ENCODE measurements around the gene MUC21. TPM values are rescaled to one million over a fixed set of nuclear protein-coding genes. Genes with fewer than 3 reads are reported as not detected.

Gene MUC21
- total RNA-seq, 3 donors from 2014 or later, result not detected

- TF ChIP-seq CTCF (IDR thresholded peaks at IDR 0.05), result no peak
- TF ChIP-seq POLR2AphosphoS5 (IDR thresholded peaks at IDR 0.05), result no peak
- no peak for TF ChIP-seq POLR2A (IDR thresholded peaks at IDR 0.05)
- DNase-seq (ENCODE audit: low spot score in 2 of 2), result no peak
- H3K4me1 ChIP-seq, result no peaks in the 10 kb centered on the region
- H3K36me3 ChIP-seq, result no peaks in the 10 kb centered on the region
- H3K27me3 ChIP-seq, result no peaks in the 10 kb centered on the region
- H3K9me3 ChIP-seq, result no peaks in the 10 kb centered on the region
- H3K27ac ChIP-seq, result no peak overlapping the region
- H3K4me3 ChIP-seq, result no peak overlapping the region
- intact Hi-C loops (cut with DNase I; ENCODE audit: low total_unique reads), result no loop called here
Measured at GRCh38 chr6:30957716-30958115, 25.8 kb upstream of the MUC21 start.

GRCh38 chr6:30960907-30961673 is 22.4 kb upstream of the MUC21 start:
- Histone ChIP-seq H3K4me3 (no peak overlapping the region), H3K27ac (no peak overlapping the region), H3K9me3 (no peaks in the 10 kb centered on the region), H3K27me3 (no peaks in the 10 kb centered on the region), H3K36me3 (no peaks in the 10 kb centered on the region), H3K4me1 (no peaks in the 10 kb centered on the region)
- DNase-seq (ENCODE audit: low spot score in 2 of 2), result no peak
- TF ChIP-seq CTCF (IDR thresholded peaks at IDR 0.05), result no peak
- no peak for TF ChIP-seq POLR2A (IDR thresholded peaks at IDR 0.05)
- no peak for TF ChIP-seq POLR2AphosphoS5 (IDR thresholded peaks at IDR 0.05)
- intact Hi-C loops (cut with DNase I; ENCODE audit: low total_unique reads), result no loop called here

GRCh38 chr6:30962716-30963115 is 20.8 kb upstream of the MUC21 start:
- no peak overlapping the region for H3K27ac ChIP-seq
- TF ChIP-seq POLR2AphosphoS5 (IDR thresholded peaks at IDR 0.05), result no peak
- TF ChIP-seq CTCF (IDR thresholded peaks at IDR 0.05), result no peak
- TF ChIP-seq POLR2A (IDR thresholded peaks at IDR 0.05), result no peak
- no peaks in the 10 kb centered on the region for H3K36me3 ChIP-seq
- H3K9me3 ChIP-seq, result no peaks in the 10 kb centered on the region
- no peaks in the 10 kb centered on the region for H3K4me1 ChIP-seq
- no peaks in the 10 kb centered on the region for H3K27me3 ChIP-seq
- intact Hi-C loops (cut with DNase I; ENCODE audit: low total_unique reads), result no loop called here
- no peak for DNase-seq (ENCODE audit: low spot score in 2 of 2)
- no peak overlapping the region for H3K4me3 ChIP-seq

- Histone ChIP-seq H3K4me1 (no peaks in the 10 kb centered on the region), H3K9me3 (no peaks in the 10 kb centered on the region), H3K27me3 (no peaks in the 10 kb centered on the region), H3K36me3 (no peaks in the 10 kb centered on the region), H3K4me3 (no peak overlapping the region), H3K27ac (no peak overlapping the region)
- intact Hi-C loops (cut with DNase I; ENCODE audit: low total_unique reads), result no loop called here
- TF ChIP-seq CTCF (IDR thresholded peaks at IDR 0.05), result no peak
- no peak for TF ChIP-seq POLR2AphosphoS5 (IDR thresholded peaks at IDR 0.05)
- no peak for TF ChIP-seq POLR2A (IDR thresholded peaks at IDR 0.05)
- no peak for DNase-seq (ENCODE audit: low spot score in 2 of 2)
Measured at GRCh38 chr6:30963641-30964040, 19.9 kb upstream of the MUC21 start.

GRCh38 chr6:30964075-30964474 is 19.4 kb upstream of the MUC21 start:
- intact Hi-C loops (cut with DNase I; ENCODE audit: low total_unique reads), result no loop called here
- no peak for TF ChIP-seq POLR2A (IDR thresholded peaks at IDR 0.05)
- TF ChIP-seq CTCF (IDR thresholded peaks at IDR 0.05), result no peak
- TF ChIP-seq POLR2AphosphoS5 (IDR thresholded peaks at IDR 0.05), result no peak
- no peaks in the 10 kb centered on the region for H3K4me1 ChIP-seq
- no peaks in the 10 kb centered on the region for H3K36me3 ChIP-seq
- no peaks in the 10 kb centered on the region for H3K27me3 ChIP-seq
- DNase-seq (ENCODE audit: low spot score in 2 of 2), result no peak
- H3K27ac ChIP-seq, result no peak overlapping the region
- no peaks in the 10 kb centered on the region for H3K9me3 ChIP-seq
- H3K4me3 ChIP-seq, result no peak overlapping the region

All from breast epithelium (tissue), 4 donors.